NCI-H82 treated with DMSO at 0.1 percent for 48 hours (cell line): Measurements from ENCODE around the gene ATP6V1A.

ENCODE experiments used
- DNase-seq: peaks from one replicate; lab custom pipeline; 2025; ENCODE audit not compliant: unreplicated experiment; lab: John Stamatoyannopoulos, UW

ATP6V1A gene

DNA sequence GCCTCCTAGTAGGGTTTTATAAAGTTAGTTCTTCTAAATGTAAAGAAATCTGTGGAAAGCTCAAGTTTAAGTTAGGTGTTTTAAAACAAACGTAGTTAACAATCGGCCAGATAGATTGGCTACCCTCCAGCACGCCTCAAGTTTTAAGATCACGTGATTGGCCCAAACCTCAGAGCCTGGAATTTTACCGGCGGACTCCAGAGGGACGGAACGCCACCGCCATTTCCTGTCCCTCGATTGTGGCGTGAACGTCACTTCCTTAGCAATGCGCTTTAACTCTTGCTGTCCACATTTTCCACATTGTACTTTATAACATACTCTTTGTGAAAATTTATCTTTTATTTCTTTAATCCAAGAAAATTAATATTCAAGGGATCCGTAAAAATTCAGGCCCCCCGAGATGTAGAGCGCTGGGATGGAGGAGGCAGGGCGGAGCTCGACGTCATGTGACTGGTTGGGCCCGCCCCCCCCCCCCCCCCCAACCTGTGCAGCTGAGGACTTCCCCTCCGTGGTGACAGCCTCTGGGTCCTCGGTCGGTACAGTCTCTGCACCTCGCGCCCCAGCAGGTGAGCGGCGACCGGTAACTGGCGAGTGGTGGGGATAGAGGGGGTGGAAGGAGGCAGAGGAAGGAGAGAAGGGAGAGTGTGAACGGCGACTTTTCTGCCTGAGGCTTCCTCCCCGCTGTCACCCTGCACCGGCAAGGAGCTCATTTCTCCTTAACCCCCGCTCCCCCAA, at the start of gene ATP6V1A:
TSS of gene ATP6V1A (plus strand) at position 488 of the 735 bp plus-strand sequence. CDS start 31,719 bp downstream, outside the sequence.
- peak; percentile 90 for DNase-seq

DNA sequence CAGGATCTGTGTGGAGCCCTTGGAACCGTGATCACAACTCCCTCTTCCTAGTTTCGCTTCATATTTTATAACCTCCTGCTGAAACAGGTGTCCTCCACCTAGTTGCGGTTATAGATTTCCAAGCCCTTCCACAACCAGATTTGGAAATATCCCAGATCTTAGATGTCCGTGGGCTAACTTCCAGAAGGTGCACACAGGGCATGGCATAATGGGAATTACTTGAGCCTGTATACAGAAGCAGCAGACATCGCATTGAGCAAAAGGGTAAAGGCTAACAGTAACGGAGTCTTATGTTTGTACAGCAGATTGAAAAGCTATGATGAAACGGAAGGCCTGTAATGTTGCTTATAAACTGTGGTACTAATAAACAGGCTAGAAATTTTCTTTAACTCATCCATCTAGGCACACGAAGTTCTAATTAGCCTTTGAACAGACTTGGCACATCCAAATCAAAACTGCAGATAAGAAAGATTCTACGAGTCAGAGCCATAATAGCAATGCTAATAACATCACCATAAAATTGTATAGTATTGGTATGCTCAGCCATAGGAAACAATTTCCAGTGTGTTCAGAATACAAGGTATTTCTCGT, 49.2 kb upstream of the ATP6V1A start:
- DNase-seq, result no peak

DNA sequence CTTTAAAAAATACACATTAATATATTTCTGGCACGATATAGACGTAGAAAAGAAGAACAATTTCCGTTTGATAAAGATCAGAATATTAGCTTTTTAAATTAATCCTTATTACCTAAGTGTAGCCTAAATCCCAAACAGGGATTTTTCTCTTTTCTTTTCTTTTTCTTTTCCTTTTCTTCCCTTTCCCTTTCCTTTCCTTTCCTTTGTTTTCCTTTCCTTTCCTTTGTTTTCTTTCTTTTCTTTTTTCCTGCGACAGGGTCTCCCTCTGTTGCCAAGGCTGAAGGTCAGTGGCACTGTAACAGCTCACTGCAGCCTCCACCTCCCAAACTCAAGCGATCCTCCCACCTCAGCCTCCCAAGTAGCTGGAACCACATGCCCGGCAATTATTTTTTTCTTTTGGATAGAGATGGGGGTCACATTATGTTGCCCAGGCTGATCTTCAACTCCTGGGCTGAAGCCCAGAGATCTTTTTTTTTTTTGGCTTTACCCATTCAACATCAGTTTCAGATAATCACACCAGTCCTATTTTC, 48.6 kb upstream of the ATP6V1A start:
- DNase-seq, result no peak

DNA sequence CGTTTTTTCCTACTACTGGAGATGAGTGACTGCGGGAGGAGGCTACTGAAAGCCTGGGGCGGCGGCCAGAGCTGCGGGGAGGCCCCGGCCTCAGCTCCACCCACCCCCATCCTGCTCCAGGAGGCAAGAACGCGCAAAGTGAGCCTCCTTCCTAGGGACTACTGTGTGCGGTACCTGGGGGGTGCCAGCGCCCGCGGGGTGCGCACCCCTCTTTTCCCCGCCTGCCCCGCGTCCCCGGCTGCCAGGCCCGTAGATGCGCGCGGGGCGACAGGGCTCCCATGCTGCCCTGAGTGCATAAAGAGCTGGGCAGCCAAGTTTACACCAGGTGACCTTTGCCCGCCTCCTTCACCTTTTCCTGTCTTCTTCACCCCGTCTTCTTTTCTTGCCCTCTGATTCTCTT, 47.9 kb upstream of the ATP6V1A start:
- no peak for DNase-seq

DNA sequence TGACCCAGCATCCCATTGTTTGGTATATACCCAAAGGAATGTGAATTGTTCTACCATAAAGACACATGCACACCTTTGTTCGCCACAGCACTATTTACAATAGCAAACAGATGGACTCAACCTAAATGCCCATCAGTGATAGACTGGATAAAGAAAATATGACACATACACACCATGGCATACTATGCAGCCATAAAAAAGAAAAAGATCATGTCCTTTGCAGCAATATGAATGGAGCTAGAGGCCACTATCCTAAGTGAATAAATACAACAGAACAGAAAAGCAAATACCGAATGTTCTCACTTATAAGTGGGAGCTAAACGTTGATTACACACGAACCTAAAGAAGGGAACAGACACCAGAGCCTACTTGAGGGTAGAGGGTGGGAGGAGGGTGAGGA, 39.0 kb upstream of the ATP6V1A start:
- no peak for DNase-seq

DNA sequence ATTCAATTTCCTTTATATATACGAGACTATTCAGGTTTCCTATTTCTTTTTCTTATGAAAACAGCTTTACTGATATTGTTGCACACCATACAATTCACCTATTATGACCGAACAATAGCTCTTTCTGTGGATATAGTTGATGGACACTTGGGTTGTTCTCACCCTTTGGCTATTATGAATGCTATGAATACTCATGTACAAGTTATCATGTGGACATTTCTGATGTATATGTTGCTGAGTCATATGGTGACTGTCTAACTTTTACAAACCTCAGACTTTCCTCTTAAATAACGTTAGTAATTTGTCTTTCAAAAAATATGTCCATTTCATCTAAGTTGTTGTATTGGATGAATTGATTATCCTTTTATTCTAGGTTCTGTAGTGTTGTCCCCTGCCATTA, 34.7 kb upstream of the ATP6V1A start:
- no peak for DNase-seq

DNA sequence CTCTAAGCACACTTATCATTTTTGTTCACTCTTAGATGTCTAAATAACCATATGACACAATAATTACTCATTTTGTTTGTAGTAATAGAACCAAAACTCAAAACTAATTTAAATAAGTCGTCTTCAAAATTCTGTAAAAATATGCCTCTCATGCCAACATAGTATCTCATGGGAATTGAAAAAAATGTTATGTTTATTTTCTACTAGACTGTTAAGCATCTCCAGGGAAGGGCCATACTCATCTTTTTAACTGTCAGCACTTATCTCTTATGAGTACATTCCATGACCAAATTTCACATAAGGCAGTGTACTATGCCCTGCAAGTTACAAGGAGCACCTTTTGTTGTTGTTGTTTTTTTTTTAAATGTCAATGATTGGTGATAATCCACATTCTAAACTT, 32.1 kb upstream of the ATP6V1A start:
- no peak for DNase-seq

DNA sequence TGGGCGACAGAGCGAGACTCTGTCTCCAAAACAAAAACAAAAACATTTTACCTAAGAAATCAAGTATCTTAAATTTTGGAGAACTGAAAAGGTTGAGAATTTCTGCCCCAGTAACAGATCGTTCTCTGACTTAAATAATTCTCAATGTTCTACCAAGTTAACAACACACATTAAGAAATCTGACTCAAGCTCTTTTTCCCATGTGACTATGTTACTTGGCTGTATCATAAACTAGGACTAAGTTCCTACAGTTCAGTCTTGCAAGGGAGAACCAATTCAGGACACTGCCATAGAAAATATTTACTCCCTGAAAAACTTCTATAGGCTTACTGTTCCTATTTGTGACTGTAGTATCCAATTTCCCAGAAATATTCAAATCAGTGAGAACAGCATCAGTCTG, 29.5 kb upstream of the ATP6V1A start:
- no peak for DNase-seq

DNA sequence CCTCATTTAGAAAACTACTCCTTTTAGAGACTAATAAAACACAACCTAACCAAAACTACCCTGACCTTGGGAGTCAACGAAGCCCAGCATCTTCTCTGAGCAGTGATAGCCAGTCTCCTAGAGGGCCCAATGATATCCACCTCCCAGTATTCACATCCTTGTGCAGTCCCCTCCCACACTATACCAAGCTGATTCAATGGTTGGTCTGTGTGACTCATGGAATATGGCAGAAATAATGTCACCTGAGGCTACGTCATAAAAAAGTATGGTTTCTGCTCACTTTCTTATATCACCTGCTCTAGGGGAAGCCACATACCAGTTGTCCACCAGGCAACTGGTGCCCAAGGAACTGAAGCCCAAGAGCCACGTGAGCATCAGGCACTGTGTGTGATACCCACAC, 29.0 kb upstream of the ATP6V1A start:
- DNase-seq, result no peak

DNA sequence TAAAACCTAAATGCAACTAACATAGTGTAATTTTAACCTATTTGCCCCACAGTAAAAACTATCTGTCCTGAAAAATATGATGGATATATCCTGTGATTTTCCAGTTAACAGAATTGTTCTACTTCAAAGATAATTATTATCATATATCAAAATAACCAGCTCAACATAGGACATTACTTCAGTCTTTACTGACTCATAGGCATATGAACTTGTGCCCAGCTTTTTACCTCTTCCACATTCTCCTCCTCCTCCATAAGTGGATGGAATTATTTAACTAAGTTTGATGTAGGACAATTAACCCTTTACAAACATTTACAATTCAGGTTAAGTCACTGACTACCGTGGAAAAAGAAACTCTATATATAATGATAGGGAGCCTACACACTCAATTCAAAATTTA, 27.5 kb upstream of the ATP6V1A start:
- no peak for DNase-seq

DNA sequence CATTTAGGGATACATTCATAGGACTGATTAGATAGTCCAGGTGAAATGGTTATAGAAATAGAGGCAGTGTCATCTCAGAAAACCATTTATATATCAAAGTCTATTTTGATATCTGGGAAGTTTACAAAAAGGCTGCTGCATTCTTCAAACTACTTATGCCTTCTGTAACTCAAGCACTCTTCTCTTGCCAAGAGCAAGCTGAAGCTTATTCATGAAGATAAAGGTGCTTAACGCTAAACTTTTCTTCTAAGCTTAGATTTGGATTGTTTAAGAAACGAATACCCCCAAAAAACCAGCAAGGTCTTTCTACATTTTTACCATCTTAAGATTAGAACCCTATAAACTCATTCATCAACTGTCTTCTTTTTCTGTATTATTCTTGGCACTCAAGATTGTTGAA, 27.1 kb upstream of the ATP6V1A start:
- DNase-seq, result no peak

DNA sequence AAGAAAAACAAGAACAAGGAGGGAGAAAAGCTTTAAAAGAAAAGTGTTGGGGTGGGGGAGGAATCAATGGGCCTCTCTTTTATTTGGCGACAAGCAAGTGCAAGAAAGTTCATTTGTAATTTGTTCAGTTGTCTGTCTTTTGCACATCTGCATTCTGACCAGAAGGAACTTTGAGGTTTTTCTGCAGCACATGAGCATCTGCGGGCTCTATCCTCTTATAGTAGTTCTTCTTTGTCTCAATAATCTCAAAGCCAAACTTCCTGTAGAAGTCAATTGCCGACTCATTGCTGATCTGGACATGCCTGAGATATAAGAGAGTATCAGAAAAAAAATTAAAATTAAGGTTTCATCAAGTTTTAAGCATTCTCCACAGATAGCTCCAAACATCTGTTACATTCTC, 25.2 kb upstream of the ATP6V1A start:
- DNase-seq, result no peak

DNA sequence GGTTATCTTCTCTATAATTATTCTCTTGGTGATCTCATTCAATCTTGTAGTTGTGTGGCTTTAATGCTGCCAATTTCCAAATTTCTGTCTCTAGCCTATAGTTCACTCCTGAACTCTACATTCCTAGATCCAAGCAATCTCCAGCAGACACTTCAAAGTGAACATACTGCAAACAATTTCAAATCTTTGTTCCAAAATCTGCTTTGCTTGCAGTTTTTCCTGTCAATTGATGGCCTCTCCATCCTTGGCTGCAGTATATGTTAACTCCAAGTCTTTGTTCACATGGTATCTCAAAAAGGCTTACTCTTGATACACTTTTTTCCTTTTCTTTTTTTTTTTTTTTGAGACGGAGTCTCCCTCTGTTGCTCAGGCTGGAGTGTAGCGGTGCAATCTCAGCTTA, 18.2 kb upstream of the ATP6V1A start:
- no peak for DNase-seq

DNA sequence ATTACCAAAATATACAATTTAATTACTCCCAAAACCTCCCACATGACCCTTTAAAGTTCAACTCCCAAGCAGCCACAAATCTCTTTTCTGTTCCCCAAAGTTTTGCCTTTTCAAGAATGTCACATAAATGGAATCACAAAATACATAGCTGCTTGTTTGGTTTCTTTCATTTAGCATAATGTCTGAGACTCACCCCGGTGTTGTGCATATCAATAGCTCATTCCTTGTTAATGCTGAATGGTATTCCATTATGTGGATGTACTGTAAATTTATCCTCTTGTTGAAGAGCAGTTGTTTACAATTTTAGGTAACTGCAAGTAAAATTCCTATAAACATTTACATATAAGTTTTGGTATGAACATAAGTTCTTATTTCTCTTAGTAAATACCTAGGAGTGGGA, 16.3 kb upstream of the ATP6V1A start:
- DNase-seq, result no peak

DNA sequence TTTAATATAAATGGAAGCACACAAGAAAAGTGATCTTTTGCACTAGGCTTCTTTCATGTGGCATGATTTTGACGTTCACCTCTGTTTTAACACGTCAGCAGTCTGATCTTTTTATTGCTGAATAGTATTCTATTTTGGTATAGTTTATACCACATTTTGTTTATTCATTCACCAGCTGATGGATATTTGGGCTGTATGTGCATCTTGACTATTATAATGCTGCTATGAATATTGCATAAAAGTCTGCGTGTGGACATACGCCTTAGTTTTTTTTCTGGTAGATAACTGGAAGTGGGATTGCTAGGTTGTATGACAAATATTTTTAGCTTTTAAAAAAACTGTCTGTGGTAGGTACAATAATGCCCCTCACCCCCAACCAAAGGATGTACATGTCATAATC, 15.1 kb upstream of the ATP6V1A start:
- no peak for DNase-seq

DNA sequence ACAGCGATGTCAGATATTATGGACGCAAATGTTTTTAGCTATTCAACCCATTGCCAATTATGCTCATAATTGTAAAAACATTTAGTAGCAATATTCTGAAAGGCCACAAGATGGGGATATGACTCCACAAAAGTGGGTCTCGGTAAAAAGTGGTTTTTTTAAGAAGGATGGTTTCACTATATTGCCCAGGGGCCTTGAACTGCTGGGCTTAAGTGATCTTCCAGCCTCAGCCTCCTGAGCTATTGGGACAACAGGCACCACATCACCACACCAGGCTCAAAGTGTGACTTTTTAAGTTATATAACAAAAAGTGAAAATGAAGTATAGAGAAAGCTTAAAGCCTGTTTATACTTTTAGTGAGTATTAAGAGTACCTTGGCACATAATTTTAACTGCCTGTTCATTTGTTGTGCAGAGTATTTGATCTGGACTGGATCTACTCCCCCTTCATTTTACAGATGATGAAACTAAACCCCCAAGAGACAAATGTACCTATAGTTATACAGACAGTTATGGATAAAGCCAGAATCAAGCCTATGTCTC, 10.2 kb upstream of the ATP6V1A start:
- no peak for DNase-seq

DNA sequence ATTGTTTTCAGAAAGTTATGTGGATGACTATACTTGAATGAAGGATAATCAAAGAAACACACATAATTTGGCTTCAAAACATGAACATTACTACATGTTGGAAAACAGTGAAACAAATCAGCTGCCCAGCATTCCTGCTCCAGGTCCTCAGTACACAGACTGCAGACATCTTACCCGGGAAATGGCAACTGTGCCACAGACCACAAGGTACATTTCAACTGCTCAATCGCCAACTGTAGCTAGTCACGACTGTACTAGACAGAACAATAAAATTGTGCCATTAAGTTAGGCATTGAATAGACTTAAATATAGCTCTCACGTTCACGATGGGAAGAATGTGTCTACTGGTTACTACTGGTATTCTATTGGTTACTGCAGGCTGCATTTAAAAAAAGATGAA, 5.7 kb upstream of the ATP6V1A start:
- no peak for DNase-seq

DNA sequence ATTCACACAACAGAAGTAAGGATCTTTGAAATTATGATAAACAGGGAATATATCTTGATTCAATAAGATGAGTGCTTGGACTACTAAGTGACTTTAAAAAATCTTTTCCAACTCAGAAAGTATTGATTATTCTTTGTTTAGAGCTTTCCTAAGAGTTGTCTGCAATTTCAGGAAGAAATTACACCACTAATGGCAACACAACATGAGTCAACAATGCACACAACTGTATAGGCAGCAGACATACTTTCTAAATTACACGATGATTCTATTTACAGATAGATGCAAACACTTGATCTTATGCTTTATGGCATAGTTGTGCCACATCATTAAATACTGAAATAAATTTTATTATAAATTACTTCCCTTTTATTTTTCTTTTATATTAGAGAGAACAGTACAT, 5.2 kb upstream of the ATP6V1A start:
- DNase-seq, result no peak

DNA sequence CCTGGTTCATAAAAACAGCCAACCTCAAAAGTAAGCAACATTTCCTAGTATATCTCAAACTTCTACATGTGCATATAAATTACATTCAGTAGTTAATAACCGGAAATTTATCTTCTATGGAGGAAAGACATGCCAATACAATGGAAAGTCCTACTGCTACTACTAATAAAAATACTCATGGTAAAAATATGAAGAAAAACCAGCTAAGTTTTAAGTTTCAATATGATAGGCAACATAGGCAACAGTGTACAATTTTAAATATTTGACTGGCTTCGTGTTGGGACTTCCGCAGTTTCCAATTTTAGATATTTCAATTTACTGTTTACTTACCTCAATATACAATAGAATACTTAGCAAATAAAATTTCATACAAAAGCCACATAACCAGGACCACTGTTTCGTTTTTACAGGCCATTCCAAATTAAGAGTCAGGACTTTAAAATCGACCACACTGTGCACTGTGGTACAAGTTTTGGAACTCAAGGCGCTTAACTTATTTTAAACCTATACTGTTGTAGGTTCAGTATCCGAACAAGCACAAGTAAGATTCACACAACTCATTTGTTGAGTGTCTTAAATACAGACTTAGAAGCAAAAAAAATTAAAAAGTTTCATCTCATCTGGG, 3.7 kb upstream of the ATP6V1A start:
- no peak for DNase-seq

DNA sequence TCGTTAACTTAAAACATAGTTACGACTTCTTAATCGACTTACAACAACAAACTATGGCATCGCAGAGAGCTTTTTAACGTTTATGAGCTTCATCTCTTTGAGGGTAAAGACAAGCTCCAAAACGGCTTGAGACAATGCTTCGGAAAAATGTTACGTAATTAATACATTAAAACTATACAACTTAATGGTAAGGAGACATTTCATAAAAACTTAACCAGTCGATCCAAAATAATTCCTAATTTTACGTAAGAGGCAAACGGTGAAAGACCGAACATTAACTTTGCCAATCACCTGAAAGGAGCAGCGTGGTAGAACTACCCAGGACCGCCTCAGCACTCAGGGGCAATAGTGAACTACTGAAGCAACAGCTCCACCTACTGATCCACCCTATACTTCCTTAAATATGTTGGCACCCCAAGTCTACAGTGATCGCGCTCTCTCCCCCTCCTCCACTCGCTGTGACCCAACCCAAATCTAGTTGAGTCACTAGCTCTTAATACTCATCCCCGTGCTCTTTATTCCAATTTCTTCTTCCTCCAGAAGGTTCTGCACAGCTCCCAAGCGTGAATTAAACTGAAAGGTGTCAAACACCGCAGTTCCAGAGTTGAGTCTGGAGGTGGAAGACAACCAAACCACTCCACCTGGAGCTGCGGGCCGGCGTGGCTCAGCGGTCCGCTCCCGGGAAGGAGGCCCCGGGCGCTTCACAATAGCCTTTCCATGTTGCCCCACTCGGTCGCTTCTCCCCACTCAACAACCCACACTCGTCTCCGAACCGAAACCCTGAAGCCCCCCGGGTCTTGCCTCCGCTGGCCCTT, 1.7 kb upstream of the ATP6V1A start:
- DNase-seq, result peak; percentile 89
